ENCODE measurements around the gene ERCC1. TPM values are rescaled to one million over a fixed set of nuclear protein-coding genes. Genes with fewer than 3 reads are reported as not detected.

The ERCC1 gene
- total RNA-seq, 1 experiment from 2014 or later: 62.4 TPM

GRCh38 chr19:45462174-45462573 is 38.5 kb upstream of the ERCC1 start:
- H3K4me1 Mint-ChIP-seq: peaks cover 3 to 17% of the 10 kb centered on the region in 2 experiments
- H3K23me2 ChIP-seq (ENCODE audit: insufficient read length, low read depth, low read length, poor library complexity, severe bottlenecking): peaks cover 3% of the 10 kb centered on the region
- no peaks in the 10 kb centered on the region for H3K9me3 ChIP-seq (ENCODE audit: control insufficient read depth, low read depth, low read length)
- H2BK5ac ChIP-seq (ENCODE audit: insufficient read length, low read length): no peak overlapping the region
- no peak overlapping the region for H3K4me3 Mint-ChIP-seq
- no peaks in the 10 kb centered on the region for H3K79me2 ChIP-seq (ENCODE audit: insufficient read depth, low read length)
- no peak overlapping the region for H3K14ac ChIP-seq (ENCODE audit: insufficient read depth, low read length)
- H2AK5ac ChIP-seq (ENCODE audit: insufficient read length, low read length): no peak overlapping the region
- H3K18ac ChIP-seq (ENCODE audit: insufficient read length, low read depth, low read length): no peak overlapping the region
- no peak overlapping the region for H3K4me2 ChIP-seq (ENCODE audit: insufficient read depth, insufficient read length, low read length)
- DNase-seq: no peak
- H2AFZ ChIP-seq (ENCODE audit: low read length): no peak overlapping the region
- peaks cover 19% of the 10 kb centered on the region for H3K27me3 Mint-ChIP-seq (ENCODE audit: low read depth)
- no peak overlapping the region for H4K91ac ChIP-seq (ENCODE audit: insufficient read length, low read depth, low read length)
- no peak overlapping the region for H4K5ac ChIP-seq (ENCODE audit: insufficient read length, low read depth, low read length)
- H4K8ac ChIP-seq (replicated peaks; ENCODE audit: insufficient read length, low read depth, low read length): no peak overlapping the region
- H3K27ac Mint-ChIP-seq: no peak overlapping the region
- no peak overlapping the region for H2BK120ac ChIP-seq (ENCODE audit: low read depth, low read length, poor library complexity, severe bottlenecking)
- H3K4ac ChIP-seq (ENCODE audit: low read depth, low read length): no peak overlapping the region
- H2BK20ac ChIP-seq (ENCODE audit: low read depth, low read length, poor library complexity, severe bottlenecking): no peak overlapping the region
- no peak overlapping the region for H3T11ph ChIP-seq (ENCODE audit: low read length)
- H3K27me3 ChIP-seq (ENCODE audit: insufficient read depth, low read length): no peaks in the 10 kb centered on the region; the same call in 1 of the 2 replicates
- no peak overlapping the region for H3K23ac ChIP-seq (ENCODE audit: insufficient read length, low read depth, low read length)
- no peaks in the 10 kb centered on the region for H3K36me3 Mint-ChIP-seq (ENCODE audit: insufficient read depth in 1 of 3, low read depth in 3 of 3)
- no peak overlapping the region for H3K56ac ChIP-seq (ENCODE audit: insufficient read length, low read depth, low read length)
- no peaks in the 10 kb centered on the region for H3K79me1 ChIP-seq (ENCODE audit: insufficient read depth, low read depth, low read length, poor library complexity, severe bottlenecking)
- H3K4me1 ChIP-seq (ENCODE audit: insufficient read depth, low read length): no peaks in the 10 kb centered on the region
- H4K20me1 ChIP-seq (ENCODE audit: control insufficient read depth, insufficient read depth, insufficient read length): no peaks in the 10 kb centered on the region
- H3K27ac ChIP-seq (ENCODE audit: insufficient read length, low read depth, low read length): no peak overlapping the region
- H3K9me3 Mint-ChIP-seq: no peaks in the 10 kb centered on the region; a peak in 1 of 5 replicates
- TF ChIP-seq CTCF (conservative IDR thresholded peaks at IDR 0.05): no peak
- no peak overlapping the region for H2BK12ac ChIP-seq (ENCODE audit: insufficient read length, low read depth, low read length)
- no peak overlapping the region for H3K9ac ChIP-seq (ENCODE audit: extremely low read depth, insufficient read length, low read length)
- whole genome bisulfite sequencing (ENCODE audit: extremely low coverage, insufficient read length, low lambda C conversion rate): no CpG with 5 or more reads among the region's 4 CpGs
- H2BK15ac ChIP-seq (ENCODE audit: low read depth, low read length): no peak overlapping the region

Data from H9 (cell line).